GM18502 (cell line): ENCODE measurements around the gene LRRFIP1.

Experiments
- ATAC-seq: cut with Tn5 transposase; IDR thresholded peaks from one replicate; pipeline ENCODE4 v1.9.1; 2021; ENCODE audit warnings: mild to moderate bottlenecking; ENCODE audit not compliant: unreplicated experiment, poor library complexity

The LRRFIP1 gene

DNA sequence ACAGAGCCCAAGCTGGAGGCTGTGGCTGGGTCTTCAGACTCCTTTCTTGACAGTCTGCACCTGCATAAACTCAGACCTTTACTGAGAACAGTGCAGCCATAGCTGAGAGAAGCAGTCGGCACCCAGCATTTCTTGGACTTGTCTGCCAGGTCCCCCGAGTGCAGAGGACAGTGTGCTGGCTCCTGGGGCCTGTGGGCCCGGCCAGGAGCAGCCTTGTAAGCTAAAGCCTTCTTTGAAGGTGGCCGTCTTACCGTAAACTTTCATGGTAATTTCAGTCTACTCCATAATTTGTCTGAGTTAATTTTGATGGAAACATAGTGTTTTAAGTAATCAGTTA, 70.9 kb downstream of the LRRFIP1 start:
- ATAC-seq: no peak

DNA sequence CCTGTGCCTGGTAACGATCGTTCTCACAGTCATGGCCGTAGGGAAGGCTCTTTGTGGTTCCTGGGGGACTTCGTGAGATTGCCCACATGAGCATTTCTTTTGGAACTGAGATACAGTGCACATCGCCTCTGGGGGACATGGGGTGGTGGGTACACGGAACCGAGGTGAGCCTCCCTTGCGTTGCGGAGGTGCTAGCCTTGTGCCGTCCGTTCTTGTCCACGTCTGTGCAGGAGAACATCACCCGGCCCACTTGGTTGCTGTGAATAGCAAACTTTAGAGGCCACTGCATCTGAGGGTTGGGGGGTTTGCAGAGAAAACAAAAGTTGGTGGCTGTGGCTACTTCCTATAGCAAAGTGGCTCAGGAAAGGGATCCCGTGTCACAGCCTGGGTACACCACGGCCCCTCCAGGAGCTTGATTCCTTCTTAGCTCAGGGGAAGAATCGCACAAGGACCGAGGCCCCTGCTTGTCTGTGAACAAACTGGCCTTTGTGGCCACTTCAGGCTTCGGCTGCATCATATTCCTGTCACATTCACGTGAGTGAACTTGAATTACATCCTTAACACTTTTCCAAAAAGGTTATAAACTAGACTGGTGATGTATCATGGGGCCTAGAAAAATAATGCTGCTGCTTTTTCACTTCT, 72.6 kb downstream of the LRRFIP1 start:
- no peak for ATAC-seq

DNA sequence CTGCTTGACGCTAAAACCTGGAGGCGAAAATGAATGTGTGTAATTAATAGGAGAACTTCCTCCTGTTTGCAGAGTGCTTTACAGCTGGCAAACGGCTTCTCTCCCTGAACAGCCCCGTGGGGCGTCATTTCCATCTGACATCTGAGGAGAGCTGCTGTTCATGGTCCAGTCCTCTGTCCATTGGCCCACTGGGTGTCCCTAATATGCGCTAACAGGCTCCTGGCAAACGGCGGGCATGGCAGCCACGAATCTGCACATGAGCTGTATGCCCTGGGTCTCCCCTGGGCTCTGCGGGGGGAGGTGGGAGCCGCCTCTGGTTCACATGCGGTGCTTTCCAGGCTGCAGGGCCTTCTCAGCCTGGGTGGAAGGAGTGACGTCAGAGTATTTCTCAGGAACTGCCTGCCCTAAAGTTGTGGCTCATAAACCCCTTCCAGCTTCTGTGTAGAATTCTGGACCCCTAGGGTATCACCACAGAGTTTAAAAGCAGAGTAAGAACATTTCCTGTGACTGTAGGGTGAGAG, 73.2 kb downstream of the LRRFIP1 start:
- peak; percentile 39 for ATAC-seq

DNA sequence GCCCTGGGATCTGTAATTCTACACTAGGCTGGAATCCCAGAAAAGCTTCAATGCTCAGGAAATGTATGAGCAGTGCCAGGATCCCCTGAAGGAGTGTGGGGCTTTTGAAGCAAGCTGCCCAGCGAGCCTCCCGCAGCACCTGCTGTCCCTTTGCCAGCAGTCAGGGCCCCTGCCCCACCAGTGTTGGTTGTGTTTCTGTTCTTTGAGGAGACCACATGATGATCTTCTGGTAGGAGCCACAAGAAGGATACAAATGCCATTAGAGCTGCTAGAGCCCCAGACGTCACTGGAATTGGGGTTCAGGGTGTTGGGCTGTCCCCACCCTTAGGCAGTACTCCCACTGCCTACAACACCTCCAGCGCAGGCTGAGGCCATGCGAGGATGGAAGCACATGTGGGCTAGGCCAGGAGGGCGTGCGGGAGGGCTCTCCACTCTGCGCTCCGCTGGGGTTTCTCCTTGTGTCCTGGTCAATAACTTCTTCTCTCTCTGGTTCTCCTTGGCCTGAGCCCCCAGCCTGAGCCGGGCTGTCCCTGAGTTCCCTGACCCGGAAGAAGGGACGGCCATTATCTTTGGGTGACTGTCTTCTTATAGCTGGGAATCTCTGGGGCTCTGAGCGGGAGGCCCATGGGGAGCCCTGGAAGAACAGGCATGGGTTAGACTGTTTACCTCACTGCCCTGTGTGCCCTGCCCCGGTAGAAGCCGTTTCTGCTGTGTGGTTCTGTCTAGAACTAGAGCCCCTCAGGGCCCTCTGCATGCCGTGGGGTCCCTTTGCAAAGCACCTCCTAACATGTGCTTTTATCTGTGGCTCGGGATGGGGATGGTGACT, 73.9 kb downstream of the LRRFIP1 start:
- no peak for ATAC-seq

- no peak for ATAC-seq
These were observed 74.5 kb downstream of the LRRFIP1 start for GRCh38 chr2:237701859-237702390.

DNA sequence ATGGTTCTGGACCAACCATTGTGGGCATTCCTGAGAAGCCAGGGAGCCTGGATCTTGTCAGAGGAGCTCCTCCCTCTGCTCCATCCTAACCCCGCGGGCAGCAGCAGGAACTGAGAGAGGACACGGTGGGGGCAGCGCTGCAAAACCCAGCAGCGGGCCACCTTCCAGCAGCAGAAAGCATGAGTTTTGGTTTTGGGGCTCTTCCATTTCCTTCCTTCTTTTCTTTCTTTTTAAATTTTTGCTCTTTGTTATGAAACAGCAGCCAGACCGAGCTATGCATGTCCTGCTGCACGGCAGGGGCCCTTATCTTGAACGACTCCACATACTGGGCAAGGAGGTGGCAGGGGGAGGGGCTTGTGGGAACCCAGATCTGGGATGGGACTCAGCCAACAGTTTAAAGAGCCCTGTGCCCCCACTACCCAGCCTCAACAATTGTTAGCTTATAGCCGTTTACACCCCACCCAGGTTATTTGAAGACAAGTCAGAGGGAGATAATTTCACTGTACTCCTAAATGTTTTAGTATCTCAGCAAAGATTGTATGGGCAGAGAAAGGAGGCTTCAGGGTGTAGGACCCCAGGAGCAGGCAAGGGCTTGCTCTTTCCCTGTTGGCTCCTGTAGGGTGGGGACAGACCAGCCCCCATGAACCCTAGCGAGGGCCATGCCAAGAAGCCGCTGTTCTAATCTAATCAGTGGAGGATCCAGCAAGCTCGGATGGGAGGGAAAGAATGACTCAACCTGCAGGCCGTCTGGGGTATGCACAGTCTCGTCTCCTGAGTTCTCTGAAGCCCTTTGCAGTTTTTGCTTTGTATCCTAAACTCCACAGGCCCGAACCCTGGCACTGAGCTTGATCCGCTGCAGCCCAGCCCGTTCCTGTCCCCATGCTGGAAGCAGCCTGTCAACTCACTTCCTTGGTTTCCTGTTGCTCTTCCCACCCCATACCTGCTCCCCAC, 75.3 kb downstream of the LRRFIP1 start:
- no peak for ATAC-seq

GRCh38 chr2:237704501-237705434, 77.4 kb downstream of the LRRFIP1 start:
- ATAC-seq: no peak

DNA sequence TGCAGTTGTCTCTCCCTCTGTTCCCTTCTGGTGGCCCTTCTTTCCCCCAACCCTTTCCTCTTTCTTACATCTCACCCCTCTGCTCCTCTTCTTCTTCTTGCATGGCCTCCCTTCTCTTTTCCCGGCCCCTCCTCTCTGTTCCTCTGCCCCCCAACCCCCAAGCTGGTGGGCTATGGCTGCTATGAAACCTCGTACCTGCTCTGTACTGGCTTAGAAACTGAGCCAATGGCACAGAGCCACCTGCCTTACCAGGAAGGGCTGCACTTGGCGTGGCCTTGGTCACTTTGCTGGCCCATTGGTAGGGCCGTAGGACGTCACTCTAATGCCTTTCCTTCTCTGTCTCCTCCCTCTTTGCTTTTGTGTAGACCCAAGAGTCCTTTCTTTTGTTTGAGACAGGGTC, 78.9 kb downstream of the LRRFIP1 start:
- ATAC-seq: no peak

DNA sequence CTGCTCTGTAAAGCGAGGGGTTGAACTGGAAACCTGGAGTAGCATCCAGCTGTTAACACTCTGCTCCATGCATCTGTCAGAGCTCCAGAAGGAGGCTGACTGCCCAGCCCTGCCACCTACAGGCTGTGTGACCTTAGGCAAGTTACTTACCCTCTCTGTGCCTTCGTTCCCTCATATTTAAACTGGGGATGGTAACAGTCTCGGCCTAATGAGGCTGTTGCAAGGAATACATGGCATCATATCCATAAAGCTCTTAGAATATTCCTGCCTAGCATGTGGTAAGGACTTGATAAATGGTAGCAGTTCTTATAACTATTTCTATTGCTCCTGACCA, 80.6 kb downstream of the LRRFIP1 start:
- ATAC-seq: no peak

- no peak for ATAC-seq
These were observed 81.1 kb downstream of the LRRFIP1 start for GRCh38 chr2:237708491-237708890.

DNA sequence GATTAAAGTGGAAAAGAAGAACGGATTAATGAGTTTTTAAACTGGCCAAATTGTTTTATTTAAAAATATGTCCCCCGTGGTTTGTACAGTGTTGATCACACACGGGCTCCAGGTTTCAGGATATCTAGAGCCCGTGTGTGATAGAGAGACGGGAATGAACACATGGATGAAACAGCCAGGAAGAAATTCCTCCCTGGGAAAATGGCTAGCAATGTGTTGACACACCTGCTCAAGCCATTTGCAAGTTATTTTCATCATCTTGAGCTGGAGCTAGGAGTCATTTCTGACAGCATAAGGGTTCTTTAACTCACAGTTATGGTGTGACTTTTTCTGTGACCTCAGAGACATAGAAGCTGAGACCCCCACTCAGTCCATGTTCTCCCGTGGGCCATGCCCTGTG, 81.6 kb downstream of the LRRFIP1 start:
- ATAC-seq: no peak

DNA sequence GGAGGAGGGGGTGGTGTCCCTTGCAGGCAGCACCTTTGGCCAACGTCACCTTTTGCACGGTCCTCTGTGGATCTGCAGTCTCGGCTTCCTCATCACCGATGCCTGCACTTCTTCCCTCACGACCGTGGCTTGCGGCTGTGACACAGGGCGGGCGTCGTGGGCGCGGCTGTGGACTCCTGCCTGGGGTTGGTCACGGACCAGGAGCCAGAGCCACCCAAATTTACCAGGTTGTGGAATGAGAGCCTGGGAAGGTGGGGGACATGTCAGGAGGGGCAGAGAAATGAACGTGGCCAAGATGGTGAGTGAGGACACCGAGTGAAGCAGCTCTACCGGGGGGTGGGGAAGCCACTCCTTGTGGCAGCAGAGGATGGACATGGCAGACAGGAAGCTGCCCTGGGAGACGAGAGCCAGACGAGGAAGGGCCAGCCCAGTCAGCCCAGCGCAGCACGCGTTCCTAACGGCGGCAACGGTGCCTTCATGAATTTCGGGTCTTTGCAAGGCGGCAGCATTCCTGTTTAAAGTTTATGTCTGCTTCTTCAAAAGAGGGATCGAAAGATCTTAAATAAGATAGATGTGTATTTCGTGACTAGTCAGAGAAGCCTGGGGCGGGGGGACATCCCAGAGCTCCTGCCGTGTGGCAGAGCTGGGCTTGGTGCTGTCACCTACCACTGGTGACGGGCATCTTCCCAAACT, 84.2 kb downstream of the LRRFIP1 start:
- ATAC-seq: no peak

DNA sequence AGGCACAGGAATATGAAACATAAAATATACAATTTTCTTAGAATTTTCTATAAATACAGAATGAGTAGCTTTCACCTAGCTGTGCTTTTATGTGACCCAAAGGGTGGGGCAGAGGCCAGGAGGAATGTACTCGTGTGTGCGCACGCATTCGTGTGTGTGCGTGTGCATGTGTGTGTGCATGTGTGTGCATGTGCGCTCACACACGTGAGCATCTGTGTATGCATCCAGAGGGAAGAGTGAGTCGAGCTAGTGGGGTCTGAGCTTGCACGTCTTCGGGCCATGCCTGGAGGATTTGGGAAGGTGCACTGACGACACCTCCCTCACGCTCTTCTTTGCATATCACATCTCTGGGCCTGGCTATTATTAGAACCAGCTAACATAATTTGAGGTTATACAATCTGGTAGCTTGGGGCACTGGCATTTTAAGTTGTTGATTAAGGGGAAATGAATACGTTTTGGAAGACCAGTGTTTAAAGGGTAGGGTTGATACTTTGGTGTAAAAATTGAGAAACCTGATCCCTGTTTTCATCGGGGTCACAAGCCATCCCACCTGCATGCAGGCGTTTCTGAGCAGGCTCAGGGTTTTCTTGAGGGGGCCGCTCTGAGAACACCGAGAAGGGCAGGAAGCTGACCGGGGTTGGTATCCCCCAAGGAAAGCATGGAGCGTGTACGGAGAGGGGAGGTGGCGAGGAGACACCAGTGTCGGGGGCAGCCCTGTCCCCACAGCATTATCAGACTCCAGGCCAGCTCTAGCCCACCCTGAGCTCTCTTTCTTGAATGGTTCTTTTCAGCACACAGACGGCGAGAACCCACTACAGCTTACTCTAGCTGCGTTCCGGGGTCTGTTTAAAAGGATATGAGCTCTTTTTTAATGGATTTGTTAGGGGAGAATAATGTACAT, 85.3 kb downstream of the LRRFIP1 start:
- ATAC-seq: no peak

GRCh38 chr2:237714690-237715458, 87.5 kb downstream of the LRRFIP1 start:
- ATAC-seq: no peak

DNA sequence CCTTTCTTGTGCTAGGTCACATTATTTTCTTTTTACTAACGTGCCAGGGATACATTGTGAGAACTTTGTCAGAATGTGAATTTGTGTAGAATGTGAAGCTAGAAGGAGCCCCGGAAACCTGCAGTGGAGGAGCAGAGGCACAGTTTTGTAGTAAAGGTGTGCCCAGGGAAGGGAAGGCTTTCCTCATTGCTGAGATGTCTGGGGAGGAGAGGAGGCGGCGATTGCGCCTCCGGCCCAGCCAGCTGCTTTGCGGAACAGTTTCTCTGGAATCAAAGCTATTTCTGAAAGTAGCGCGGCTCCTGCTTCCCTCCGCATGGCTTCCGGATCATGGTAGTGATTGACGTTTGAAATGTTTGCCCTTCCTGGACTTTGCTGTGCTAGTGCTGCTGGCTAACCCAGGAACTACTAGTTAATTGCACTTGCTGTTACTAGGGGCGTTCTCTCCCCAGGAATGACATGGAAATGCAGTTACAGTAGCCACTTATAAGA, 88.1 kb downstream of the LRRFIP1 start:
- no peak for ATAC-seq

GRCh38 chr2:237716011-237716410, 88.6 kb downstream of the LRRFIP1 start:
- no peak for ATAC-seq
